CD4-positive, CD25-positive, alpha-beta regulatory T cell (primary cell): Measurements from ENCODE around the gene OR6K3. TPM values are rescaled to one million over a fixed set of nuclear protein-coding genes. Genes with fewer than 3 reads are reported as not detected.
A peak's percentile ranks its signal among the peaks of the same experiment; 100 is the strongest.

Experiments
- ATAC-seq, 2 donors: fragments of 150-1000 bp; cut with Tn5 transposase; one replicate each; pipeline ENCODE4 v1.10.0; 2021; ENCODE audit warnings: low read depth in 2 of 2, moderate number of reproducible peaks in 2 of 2, moderate library complexity in 1 of 2
- DNase-seq, 3 donors: peaks; one replicate each; pipeline versions ENCODE4 v3.0.0 to v3.0.0-alpha.2; 2012 to 2022; ENCODE audit warnings: mixed read lengths in 1 of 3
- H3K27ac ChIP-seq: one replicate; pipeline ENCODE4 v1.7.0; 2013; ENCODE audit warnings: mild to moderate bottlenecking, low read length; ENCODE audit not compliant: insufficient read depth, poor library complexity, severe bottlenecking
- H3K27me3 ChIP-seq: one replicate; pipeline ENCODE4 v1.7.0; 2013; ENCODE audit warnings: low read length; ENCODE audit not compliant: control insufficient read depth, insufficient read depth
- H3K36me3 ChIP-seq: one replicate; pipeline ENCODE4 v1.7.0; 2013; ENCODE audit warnings: mild to moderate bottlenecking, low read length, moderate library complexity; ENCODE audit not compliant: control insufficient read depth, insufficient read depth
- H3K4me1 ChIP-seq: 2 replicates; pipeline ENCODE4 v1.7.0; 2013; ENCODE audit warnings: mild to moderate bottlenecking, low read length; ENCODE audit not compliant: insufficient read depth, control insufficient read depth, poor library complexity, severe bottlenecking
- H3K4me3 ChIP-seq: one replicate; pipeline ENCODE4 v1.7.0; 2013; ENCODE audit warnings: low read depth, mild to moderate bottlenecking, low read length, moderate library complexity
- H3K9me3 ChIP-seq, 2 experiments: 1 replicate in 1 of 2; 2 replicates in 1 of 2; pipeline ENCODE4 v1.7.0; 2013; ENCODE audit warnings: low read length in 2 of 2, mild to moderate bottlenecking in 1 of 2, moderate library complexity in 1 of 2; ENCODE audit not compliant: control insufficient read depth in 2 of 2
- H3K27ac Mint-ChIP-seq, 3 donors: one replicate each; pipeline ENCODE4 v1.8.0; 2020 to 2022; ENCODE audit warnings: mild to moderate bottlenecking in 3 of 3, mixed read lengths in 3 of 3, moderate library complexity in 2 of 3
- H3K27me3 Mint-ChIP-seq: one replicate; pipeline ENCODE4 v1.8.0; 2022; ENCODE audit warnings: mild to moderate bottlenecking, mixed read lengths
- H3K36me3 Mint-ChIP-seq: one replicate; pipeline ENCODE4 v1.8.0; 2020; ENCODE audit warnings: mixed read lengths
- H3K4me1 Mint-ChIP-seq, 4 donors: one replicate each; pipeline ENCODE4 v1.8.0; 2020 to 2022; ENCODE audit warnings: mixed read lengths in 4 of 4, mild to moderate bottlenecking in 1 of 4
- H3K4me3 Mint-ChIP-seq, 4 donors: one replicate each; pipeline ENCODE4 v1.8.0; 2020 to 2022; ENCODE audit warnings: mild to moderate bottlenecking in 4 of 4, mixed read lengths in 4 of 4, moderate library complexity in 3 of 4
- H3K9me3 Mint-ChIP-seq, 7 donors: one replicate each; pipeline ENCODE4 v1.8.0; 2020 to 2022; ENCODE audit warnings: mixed read lengths in 7 of 7, mild to moderate bottlenecking in 3 of 7, moderate library complexity in 2 of 7
- polyA plus RNA-seq, 4 donors: library from polyadenylated mRNA; unstranded; fragments of 300-500 nt; fragmentation: Illumina TruSeq; gene quantifications; one replicate each; pipeline ENCODE4 v1.2.3, GENCODE V29; 2021
- total RNA-seq: library from RNA; stranded (reverse); gene quantifications from one replicate; pipeline ENCODE4 v1.2.3, GENCODE V29; 2022

Gene OR6K3
- total and polyA plus RNA-seq, 5 donors from 2014 or later, result not detected

DNA sequence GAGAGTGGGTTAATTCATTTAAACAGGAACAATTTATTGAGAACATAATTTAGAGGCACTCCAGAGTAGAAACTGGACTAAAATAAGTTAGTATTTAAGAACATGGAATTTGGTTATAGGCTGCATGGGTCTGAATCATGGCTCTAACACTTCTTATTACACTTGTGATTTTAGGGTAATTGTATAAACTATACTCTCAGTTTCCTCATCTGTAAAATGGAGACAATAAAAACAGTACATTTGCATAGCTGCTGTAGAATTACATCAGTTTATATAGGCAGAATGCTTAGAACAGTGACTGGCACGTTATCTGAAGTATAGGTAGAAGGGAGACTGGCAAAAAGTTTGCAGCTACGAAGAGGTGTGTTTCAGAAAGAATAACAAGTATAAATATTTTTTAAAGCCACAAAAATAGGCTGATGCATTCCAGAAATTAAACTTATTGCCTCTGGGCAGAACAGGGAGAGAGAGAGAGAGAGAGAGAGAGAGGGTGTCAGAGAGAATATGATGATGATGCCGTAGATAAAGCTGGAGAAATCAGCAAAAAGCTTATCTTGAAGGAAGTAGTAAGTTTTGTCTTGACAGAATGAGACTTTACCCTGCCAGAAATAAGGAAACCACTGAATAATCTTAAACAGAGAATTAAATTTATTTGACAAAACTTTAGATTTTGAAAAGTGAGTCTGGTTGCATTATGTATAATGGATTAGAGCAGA is 8.1 kb upstream of the OR6K3 start:
- Mint-ChIP-seq H3K36me3 (no peaks in the 10 kb centered on the region), H3K4me3 (no peak overlapping the region), H3K4me1 (no peaks in the 10 kb centered on the region), H3K27me3 (peaks cover 22% of the 10 kb centered on the region), H3K9me3 (peaks cover 0 to 1% (median 0%) of the 10 kb centered on the region in 7 donors), H3K27ac (no peak overlapping the region)
- H3K4me1 ChIP-seq, result no peaks in the 10 kb centered on the region
- no peak overlapping the region for H3K27ac ChIP-seq
- no peaks in the 10 kb centered on the region for H3K9me3 ChIP-seq
- ATAC-seq (no peak), DNase-seq (no peak)
- H3K4me3 ChIP-seq, result no peak overlapping the region
- H3K36me3 ChIP-seq, result no peaks in the 10 kb centered on the region
- peaks cover 14% of the 10 kb centered on the region for H3K27me3 ChIP-seq

GRCh38 chr1:158724442-158724841 is 3.9 kb upstream of the OR6K3 start:
- Mint-ChIP-seq H3K27me3 (peaks cover 22% of the 10 kb centered on the region), H3K27ac (no peak overlapping the region), H3K4me3 (peak overlapping the region in 1 of 4 donors; percentile 52), H3K36me3 (no peaks in the 10 kb centered on the region), H3K4me1 (no peaks in the 10 kb centered on the region), H3K9me3 (peaks cover 0 to 2% (median 0%) of the 10 kb centered on the region in 7 donors)
- no peaks in the 10 kb centered on the region for H3K9me3 ChIP-seq
- DNase-seq (no peak), ATAC-seq (no peak)
- no peak overlapping the region for H3K27ac ChIP-seq
- H3K27me3 ChIP-seq, result peaks cover 13% of the 10 kb centered on the region
- H3K4me1 ChIP-seq, result no peaks in the 10 kb centered on the region
- H3K4me3 ChIP-seq, result no peak overlapping the region
- no peaks in the 10 kb centered on the region for H3K36me3 ChIP-seq

- Histone ChIP-seq H3K27me3 (peaks cover 14% of the 10 kb centered on the region), H3K36me3 (no peaks in the 10 kb centered on the region), H3K4me3 (no peak overlapping the region), H3K4me1 (no peaks in the 10 kb centered on the region), H3K27ac (no peak overlapping the region), H3K9me3 (no peaks in the 10 kb centered on the region)
- peaks cover 23% of the 10 kb centered on the region for H3K27me3 Mint-ChIP-seq
- no peak overlapping the region for H3K27ac Mint-ChIP-seq
- H3K9me3 Mint-ChIP-seq, result peaks cover 0 to 2% (median 0%) of the 10 kb centered on the region in 7 donors
- no peaks in the 10 kb centered on the region for H3K4me1 Mint-ChIP-seq
- ATAC-seq (no peak), DNase-seq (no peak)
- no peak overlapping the region for H3K4me3 Mint-ChIP-seq
- no peaks in the 10 kb centered on the region for H3K36me3 Mint-ChIP-seq
Observed at GRCh38 chr1:158719664-158720063, 856 bp downstream of the OR6K3 start.

DNA sequence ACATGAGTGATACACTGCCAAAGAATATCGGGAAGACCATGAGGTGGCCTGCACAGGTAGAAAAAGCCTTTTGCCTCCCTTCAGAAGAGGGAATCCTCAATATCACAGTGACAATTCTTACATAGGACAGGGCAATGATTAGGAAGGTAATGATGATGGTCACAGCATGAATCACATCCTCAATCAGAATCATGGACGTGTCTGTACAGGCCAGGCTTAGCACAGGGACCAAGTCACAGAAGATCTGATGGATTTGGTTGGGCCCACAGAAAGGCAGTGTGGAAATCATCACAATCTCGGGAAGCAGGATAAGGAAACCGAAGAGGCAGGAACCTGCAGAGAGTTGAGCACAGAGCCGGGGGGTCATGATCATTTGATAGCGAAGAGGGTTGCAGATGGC is 3.2 kb downstream of the OR6K3 start:
- DNase-seq, result no peak
- Mint-ChIP-seq H3K27me3 (peaks cover 23% of the 10 kb centered on the region), H3K4me1 (no peaks in the 10 kb centered on the region), H3K27ac (no peak overlapping the region), H3K36me3 (no peaks in the 10 kb centered on the region), H3K4me3 (no peak overlapping the region), H3K9me3 (peaks cover 0 to 1% (median 0%) of the 10 kb centered on the region in 7 donors)
- H3K4me1 ChIP-seq, result no peaks in the 10 kb centered on the region
- no peak overlapping the region for H3K27ac ChIP-seq
- ATAC-seq, result no peak
- H3K9me3 ChIP-seq, result no peaks in the 10 kb centered on the region
- no peaks in the 10 kb centered on the region for H3K36me3 ChIP-seq
- no peak overlapping the region for H3K4me3 ChIP-seq
- H3K27me3 ChIP-seq, result peaks cover 17% of the 10 kb centered on the region

DNA sequence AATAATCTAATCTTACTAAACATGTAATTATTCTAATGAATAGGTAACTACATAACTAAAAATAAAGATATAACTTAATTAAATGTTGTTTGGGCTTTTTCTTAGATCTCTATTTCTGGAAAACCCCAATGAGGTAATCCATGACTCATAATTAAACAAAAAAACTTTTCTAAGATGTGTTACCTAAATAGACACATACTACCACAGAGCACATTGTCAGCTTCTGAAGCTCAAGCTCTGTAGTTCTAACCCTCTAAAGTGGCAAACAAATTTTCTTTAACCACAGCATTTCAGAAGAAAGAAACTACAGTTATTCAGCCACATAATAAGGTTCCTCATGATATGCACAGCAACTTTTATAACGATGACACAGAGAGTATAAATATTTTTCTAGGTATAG is 4.2 kb downstream of the OR6K3 start:
- H3K27me3 ChIP-seq, result peaks cover 23% of the 10 kb centered on the region
- ATAC-seq (no peak), DNase-seq (no peak)
- no peak overlapping the region for H3K4me3 ChIP-seq
- H3K36me3 ChIP-seq, result no peaks in the 10 kb centered on the region
- Mint-ChIP-seq H3K27ac (no peak overlapping the region), H3K4me1 (no peaks in the 10 kb centered on the region), H3K27me3 (peaks cover 23% of the 10 kb centered on the region), H3K4me3 (no peak overlapping the region), H3K36me3 (no peaks in the 10 kb centered on the region), H3K9me3 (peaks cover 0 to 1% (median 0%) of the 10 kb centered on the region in 7 donors)
- no peaks in the 10 kb centered on the region for H3K4me1 ChIP-seq
- no peaks in the 10 kb centered on the region for H3K9me3 ChIP-seq
- no peak overlapping the region for H3K27ac ChIP-seq

GRCh38 chr1:158714754-158715153 is 5.8 kb downstream of the OR6K3 start:
- Mint-ChIP-seq H3K36me3 (no peaks in the 10 kb centered on the region), H3K27me3 (peaks cover 27% of the 10 kb centered on the region), H3K4me1 (no peaks in the 10 kb centered on the region), H3K27ac (no peak overlapping the region), H3K4me3 (no peak overlapping the region), H3K9me3 (peaks cover 0 to 1% (median 0%) of the 10 kb centered on the region in 7 donors)
- DNase-seq (no peak), ATAC-seq (no peak)
- Histone ChIP-seq H3K27me3 (peaks cover 25% of the 10 kb centered on the region), H3K4me1 (no peaks in the 10 kb centered on the region), H3K4me3 (no peak overlapping the region), H3K27ac (no peak overlapping the region), H3K36me3 (no peaks in the 10 kb centered on the region), H3K9me3 (no peaks in the 10 kb centered on the region)

DNA sequence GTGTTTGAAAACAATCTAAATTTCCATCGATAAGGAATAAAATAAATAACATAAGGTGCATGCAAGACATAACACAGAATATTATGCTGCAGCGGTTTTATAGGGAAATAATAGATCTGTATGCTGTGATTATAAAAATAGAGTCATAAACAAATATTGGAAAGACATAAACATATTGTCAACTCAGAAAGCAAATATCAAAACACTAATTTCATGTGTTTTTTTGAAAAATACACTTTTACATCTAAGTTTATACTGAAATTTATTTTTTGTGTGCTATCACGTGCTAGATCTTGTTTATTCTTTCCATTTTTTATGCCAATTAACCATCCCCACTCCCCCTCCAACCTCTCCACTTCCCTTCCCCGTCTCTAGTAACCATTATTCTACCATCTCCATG is 9.4 kb downstream of the OR6K3 start:
- H3K4me1 ChIP-seq, result no peaks in the 10 kb centered on the region
- no peaks in the 10 kb centered on the region for H3K36me3 Mint-ChIP-seq
- no peak for DNase-seq
- H3K27me3 ChIP-seq, result peaks cover 19% of the 10 kb centered on the region
- H3K27ac Mint-ChIP-seq, result no peak overlapping the region
- no peak overlapping the region for H3K4me3 Mint-ChIP-seq
- no peaks in the 10 kb centered on the region for H3K9me3 Mint-ChIP-seq
- no peaks in the 10 kb centered on the region for H3K9me3 ChIP-seq
- no peaks in the 10 kb centered on the region for H3K36me3 ChIP-seq
- no peak overlapping the region for H3K4me3 ChIP-seq
- H3K27me3 Mint-ChIP-seq, result peaks cover 38% of the 10 kb centered on the region
- no peak overlapping the region for H3K27ac ChIP-seq
- ATAC-seq, result no peak
- no peaks in the 10 kb centered on the region for H3K4me1 Mint-ChIP-seq

DNA sequence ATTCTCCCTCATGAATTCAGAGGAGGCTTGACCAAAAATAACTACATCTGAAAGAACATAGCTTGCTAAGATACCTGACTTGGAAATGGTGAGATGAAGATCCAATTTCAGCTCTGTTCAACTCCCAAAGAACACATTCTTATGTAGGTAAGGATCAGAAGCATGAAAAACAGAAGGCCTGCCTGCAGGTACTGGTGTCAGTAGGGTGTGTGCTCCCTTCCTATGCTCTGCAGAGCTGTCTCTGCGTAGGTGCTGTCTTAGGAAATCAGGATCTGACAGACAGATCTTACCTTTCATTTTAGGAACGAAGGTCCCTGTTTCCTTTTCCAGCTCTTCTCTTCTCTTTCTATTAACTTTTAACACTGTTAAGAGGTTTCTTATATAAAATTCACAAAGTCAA is 14.4 kb downstream of the OR6K3 start:
- H3K27ac ChIP-seq, result no peak overlapping the region
- H3K4me1 ChIP-seq, result no peaks in the 10 kb centered on the region
- H3K9me3 Mint-ChIP-seq, result no peaks in the 10 kb centered on the region
- no peak for DNase-seq
- no peaks in the 10 kb centered on the region for H3K36me3 ChIP-seq
- peaks cover 20% of the 10 kb centered on the region for H3K27me3 Mint-ChIP-seq
- no peaks in the 10 kb centered on the region for H3K4me1 Mint-ChIP-seq
- no peaks in the 10 kb centered on the region for H3K9me3 ChIP-seq
- no peak overlapping the region for H3K4me3 ChIP-seq
- H3K4me3 Mint-ChIP-seq, result no peak overlapping the region
- no peaks in the 10 kb centered on the region for H3K36me3 Mint-ChIP-seq
- peaks cover 4% of the 10 kb centered on the region for H3K27me3 ChIP-seq
- no peak overlapping the region for H3K27ac Mint-ChIP-seq
- ATAC-seq, result no peak
